Small intestine (tissue), 7 donors: Measurements from ENCODE around the gene NFATC3. TPM values are rescaled to one million over a fixed set of nuclear protein-coding genes. Genes with fewer than 3 reads are reported as not detected.

Experiments
- DNase-seq, 2 donors: peaks; one replicate each; pipeline versions ENCODE4 v3.0.0 to v3.0.0-alpha.2; 2013
- FAIRE-seq: peaks from 2 replicates; lab custom pipeline; 2012; peaks lifted over from hg19 to GRCh38; lab: Jason Lieb, UNC
- H3K27ac ChIP-seq, 3 donors: one replicate each; pipeline ENCODE4 v1.5.1; 2013; ENCODE audit warnings: low read length in 2 of 3, mild to moderate bottlenecking in 2 of 3, control low read depth in 1 of 3, inconsistent platforms in 1 of 3, low read depth in 1 of 3, moderate library complexity in 1 of 3
- H3K27me3 ChIP-seq, 3 donors: one replicate each; pipeline ENCODE4 v1.6.1; 2013; ENCODE audit warnings: low read length in 3 of 3, inconsistent platforms in 1 of 3; ENCODE audit not compliant: control insufficient read depth in 3 of 3, insufficient read depth in 3 of 3
- H3K36me3 ChIP-seq, 3 donors: one replicate each; pipeline ENCODE4 v1.6.1; 2013; ENCODE audit warnings: low read length in 3 of 3, inconsistent platforms in 1 of 3, low read depth in 1 of 3, mild to moderate bottlenecking in 1 of 3, moderate library complexity in 1 of 3; ENCODE audit not compliant: control insufficient read depth in 3 of 3, insufficient read depth in 2 of 3
- H3K4me1 ChIP-seq, 3 donors: one replicate each; pipeline ENCODE4 v1.6.1; 2013; ENCODE audit warnings: low read length in 2 of 3, inconsistent platforms in 1 of 3, low read depth in 1 of 3, mild to moderate bottlenecking in 1 of 3, moderate library complexity in 1 of 3; ENCODE audit not compliant: control insufficient read depth in 3 of 3, insufficient read depth in 2 of 3
- H3K4me3 ChIP-seq, 3 donors: one replicate each; pipeline ENCODE4 v1.5.1; 2013; ENCODE audit warnings: low read length in 3 of 3, control low read depth in 1 of 3, inconsistent platforms in 1 of 3, low read depth in 1 of 3, mild to moderate bottlenecking in 1 of 3, moderate library complexity in 1 of 3
- H3K9me3 ChIP-seq, 2 donors: one replicate each; pipeline ENCODE4 v1.6.1; 2013; ENCODE audit warnings: low read depth in 1 of 2, low read length in 1 of 2; ENCODE audit not compliant: control insufficient read depth in 2 of 2, insufficient read depth in 1 of 2
- WGBS, 3 donors: extraction: QIAGEN DNeasy Blood & Tissue Kit; methylation state at CpG; one replicate each; pipeline ENCODE4 v1.1.7; 2013; 5-methylcytosine and 5-hydroxymethylcytosine counted together
- polyA plus RNA-seq, 4 donors: library from polyadenylated mRNA; stranded (reverse) in 3 of 4; unstranded in 1 of 4; fragments of 200-250 nt in 3 of 4; fragments of 120-200 nt in 1 of 4; gene quantifications; one replicate each; pipeline versions ENCODE4 v1.2.1 to v1.2.3, GENCODE V29; 2013
- donor health status: healthy with polysubstance abuse.
- donor health status: control.
- donor health status: control.
- donor health status: Bipolar disorder and iron deficiency.
- donor health status: healthy.

Gene NFATC3
- polyA plus RNA-seq, 4 donors: 10.8 to 26.8 (median 13.7) TPM

DNA sequence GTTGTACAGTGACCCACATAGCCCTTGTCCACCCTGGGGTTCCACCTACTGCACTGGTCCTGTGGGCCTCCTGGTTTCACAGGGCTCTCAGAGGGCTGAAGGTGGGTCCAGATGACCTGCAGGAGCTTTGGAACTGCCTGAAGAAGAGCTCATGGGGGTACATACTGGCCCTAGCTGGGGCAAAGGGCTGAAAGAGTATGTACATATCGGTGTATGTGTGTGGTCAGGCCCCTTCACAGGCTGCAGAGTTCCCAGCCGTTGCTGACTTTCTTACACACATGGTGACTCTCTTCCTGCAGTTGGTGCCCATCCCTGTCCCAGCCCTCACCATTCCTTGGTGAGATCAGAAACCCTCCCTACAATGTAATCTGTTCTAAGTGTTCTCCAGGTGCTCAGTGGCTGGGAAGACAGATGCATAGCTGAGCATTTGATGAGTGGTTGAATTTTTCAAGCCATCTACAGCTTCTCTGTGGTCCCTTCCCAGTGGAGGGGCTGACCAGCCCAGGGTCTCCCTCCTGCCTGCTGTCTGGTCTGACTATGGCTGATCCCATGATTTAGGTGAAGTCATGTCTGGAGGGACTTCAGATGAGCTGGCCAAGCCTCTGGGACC, 2.4 kb upstream of the NFATC3 start:
- FAIRE-seq (no peak), DNase-seq (no peak)
- Histone ChIP-seq H3K4me1 (peaks cover 24 to 65% (median 34%) of the 10 kb centered on the region in 3 donors), H3K4me3 (no peak overlapping the region), H3K9me3 (no peaks in the 10 kb centered on the region), H3K36me3 (peaks cover 0 to 18% (median 0%) of the 10 kb centered on the region in 3 donors), H3K27me3 (no peaks in the 10 kb centered on the region), H3K27ac (peak overlapping the region; percentile 31 to 95 (median 88))
- WGBS, 3 donors: 85 to 95% (median 86%) methylated on average over 2 of the region's 2 CpGs

DNA sequence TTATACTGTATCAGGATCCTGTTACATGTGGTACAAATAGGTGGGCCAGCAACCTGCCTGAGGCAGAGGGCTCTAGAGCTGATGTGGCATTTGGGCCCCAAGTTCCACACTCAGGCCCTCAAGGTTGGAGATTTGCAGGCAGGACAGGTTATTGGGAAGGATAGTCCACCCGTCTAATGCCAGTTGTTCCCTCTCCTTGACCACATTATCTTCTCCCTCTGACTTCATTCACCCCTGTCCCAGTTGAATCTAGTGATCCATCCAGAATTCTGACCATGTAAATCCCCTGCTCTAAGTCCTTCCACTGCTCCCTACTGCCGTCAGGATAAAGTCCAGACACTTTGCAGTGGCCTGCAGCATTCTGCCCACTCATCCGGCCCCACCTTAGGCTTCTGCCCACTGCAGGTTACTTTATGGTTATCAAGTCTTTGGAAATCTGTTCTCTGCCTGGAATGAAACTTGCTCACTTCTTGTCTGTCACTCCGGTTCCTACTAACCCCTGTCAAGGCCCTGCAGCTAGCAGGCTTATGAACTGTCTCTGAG, 1.9 kb upstream of the NFATC3 start:
- H3K27ac ChIP-seq: peak overlapping the region; percentile 88 to 98 (median 95)
- H3K36me3 ChIP-seq: peaks cover 0 to 13% (median 0%) of the 10 kb centered on the region in 3 donors
- DNase-seq (peak in 1 of 2 donors; percentile 47), FAIRE-seq (no peak)
- WGBS, 3 donors: 88 to 90% (median 88%) methylated on average over 4 of the region's 4 CpGs
- no peaks in the 10 kb centered on the region for H3K27me3 ChIP-seq
- H3K4me3 ChIP-seq: no peak overlapping the region
- H3K4me1 ChIP-seq: peaks cover 24 to 60% (median 33%) of the 10 kb centered on the region in 3 donors
- H3K9me3 ChIP-seq: no peaks in the 10 kb centered on the region

DNA sequence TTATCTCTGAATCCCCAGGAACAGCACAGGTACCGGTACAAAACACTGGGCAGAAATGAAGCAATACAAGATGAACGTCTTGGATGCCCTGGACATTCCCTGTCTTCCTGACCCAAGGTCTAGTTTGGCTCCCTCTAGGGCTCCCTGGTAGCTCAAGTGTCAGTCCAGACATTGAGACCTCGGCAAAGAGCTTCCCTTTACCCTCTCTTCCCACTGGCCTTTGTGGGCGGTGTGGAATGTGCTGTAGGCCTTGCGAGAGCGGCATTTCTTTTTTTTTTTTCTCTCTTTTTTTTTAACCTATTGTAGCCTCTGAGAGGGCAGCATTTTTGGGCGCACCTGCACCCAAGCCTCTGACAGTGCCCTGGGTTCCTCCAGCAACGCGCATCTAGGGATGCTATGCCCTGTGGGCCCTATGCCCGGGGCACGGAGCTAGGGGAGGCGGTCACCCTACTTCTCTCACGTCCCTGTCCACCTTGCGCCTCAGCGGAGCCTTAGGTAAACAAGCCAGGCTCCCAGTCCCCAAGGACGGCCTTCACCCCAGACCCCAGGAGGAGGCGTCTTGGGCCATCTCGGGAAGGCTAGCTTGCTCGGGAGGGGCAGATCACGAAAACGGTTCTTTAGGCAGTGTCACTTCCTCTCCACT, 1.2 kb upstream of the NFATC3 start:
- FAIRE-seq (no peak), DNase-seq (peak in 1 of 2 donors; percentile 24)
- H3K27me3 ChIP-seq: no peaks in the 10 kb centered on the region
- 42 to 61% (median 52%) methylated on average over 21 of the region's 21 CpGs for WGBS, 3 donors
- peak overlapping the region in 1 of 3 donors; percentile 51 for H3K4me3 ChIP-seq
- H3K36me3 ChIP-seq: peaks cover 0 to 11% (median 0%) of the 10 kb centered on the region in 3 donors
- H3K4me1 ChIP-seq: peaks cover 24 to 53% (median 32%) of the 10 kb centered on the region in 3 donors
- no peaks in the 10 kb centered on the region for H3K9me3 ChIP-seq
- H3K27ac ChIP-seq: peak overlapping the region; percentile 88 to 98 (median 95)

DNA sequence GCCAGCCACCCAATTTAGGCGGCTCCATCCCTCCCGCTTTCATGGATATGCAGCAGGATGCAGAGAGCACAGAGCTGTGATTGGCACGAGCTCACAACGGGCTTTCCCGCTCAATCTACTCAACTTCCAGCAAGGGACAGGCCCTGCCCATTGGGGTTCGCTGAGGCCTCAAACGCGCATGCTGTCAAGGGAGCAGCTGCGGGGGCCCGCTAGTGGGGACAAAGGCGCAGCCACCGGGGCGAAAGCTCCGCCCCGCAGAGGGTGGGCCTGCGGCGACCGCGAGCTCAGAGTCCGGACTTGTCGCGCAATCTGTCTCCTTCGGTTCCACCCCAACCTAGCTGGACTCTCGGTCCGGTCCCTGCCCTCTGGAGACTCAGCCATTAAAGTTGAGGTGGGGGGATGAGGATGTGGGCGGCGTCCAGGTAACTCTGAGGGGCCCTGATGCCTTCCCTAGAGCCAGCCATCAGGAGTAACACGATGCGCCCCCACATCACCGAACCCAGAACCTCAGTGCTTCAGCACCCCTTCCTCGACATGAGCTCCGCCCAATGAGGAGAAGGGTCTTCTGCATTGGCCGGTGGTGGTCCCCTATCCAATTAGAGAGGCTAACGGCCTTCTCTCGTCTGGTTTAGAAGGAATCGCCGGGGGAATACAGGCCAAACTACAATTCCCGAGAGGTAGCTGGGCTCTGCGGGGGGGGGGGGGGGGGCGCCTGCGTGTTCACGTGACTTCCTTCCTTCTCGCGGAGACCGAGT, 489 bp upstream of the NFATC3 start:
- peaks cover 19 to 46% (median 27%) of the 10 kb centered on the region in 3 donors for H3K4me1 ChIP-seq
- FAIRE-seq: no peak

DNA sequence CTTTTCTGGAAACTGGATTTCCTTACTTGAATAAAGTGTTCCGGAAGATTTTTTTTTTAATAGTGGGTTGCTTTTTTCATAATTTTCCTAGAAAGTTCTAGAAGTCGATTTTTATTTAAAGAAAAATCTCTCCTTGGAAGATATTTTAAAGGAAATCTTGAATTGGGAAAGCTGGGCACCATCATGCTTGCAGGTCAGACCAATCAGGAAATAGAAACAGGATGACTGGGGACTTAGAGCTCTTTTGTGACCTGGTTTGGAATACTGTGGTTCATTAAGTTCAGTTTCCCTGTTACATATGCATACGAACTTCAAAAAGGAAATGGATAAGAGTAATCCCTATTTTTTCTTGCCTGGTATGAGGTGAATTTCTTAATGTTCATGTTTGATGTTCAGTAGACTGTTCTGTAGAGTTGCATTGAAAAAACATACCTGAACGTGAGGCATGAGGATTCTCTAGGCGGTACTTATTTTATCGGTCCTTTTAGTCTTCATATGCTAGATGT, 1.2 kb downstream of the NFATC3 start:
- no peaks in the 10 kb centered on the region for H3K27me3 ChIP-seq
- H3K27ac ChIP-seq: peak overlapping the region; percentile 69 to 90 (median 70)
- H3K4me3 ChIP-seq: peak overlapping the region; percentile 80 to 99 (median 82)
- DNase-seq: peak; percentile 53 to 68
- H3K36me3 ChIP-seq: peaks cover 0 to 3% (median 0%) of the 10 kb centered on the region in 3 donors
- no peak for FAIRE-seq
- 1 to 3% (median 1%) methylated on average over 6 of the region's 6 CpGs for WGBS, 3 donors
- H3K9me3 ChIP-seq: no peaks in the 10 kb centered on the region
- peaks cover 17 to 31% (median 18%) of the 10 kb centered on the region in 3 donors for H3K4me1 ChIP-seq

More for the DNA sequence above, 489 bp upstream of the NFATC3 start:
- Histone ChIP-seq H3K27ac (peak overlapping the region; percentile 88 to 98 (median 95)), H3K27me3 (no peaks in the 10 kb centered on the region), H3K4me3 (peak overlapping the region; percentile 48 to 51 (median 49)), H3K9me3 (no peaks in the 10 kb centered on the region), H3K36me3 (peaks cover 0 to 8% (median 0%) of the 10 kb centered on the region in 3 donors)
- 0 to 2% (median 0%) methylated on average over 37 to 45 of the region's 45 CpGs for WGBS, 3 donors
- DNase-seq: peak; percentile 94 to 98

DNA sequence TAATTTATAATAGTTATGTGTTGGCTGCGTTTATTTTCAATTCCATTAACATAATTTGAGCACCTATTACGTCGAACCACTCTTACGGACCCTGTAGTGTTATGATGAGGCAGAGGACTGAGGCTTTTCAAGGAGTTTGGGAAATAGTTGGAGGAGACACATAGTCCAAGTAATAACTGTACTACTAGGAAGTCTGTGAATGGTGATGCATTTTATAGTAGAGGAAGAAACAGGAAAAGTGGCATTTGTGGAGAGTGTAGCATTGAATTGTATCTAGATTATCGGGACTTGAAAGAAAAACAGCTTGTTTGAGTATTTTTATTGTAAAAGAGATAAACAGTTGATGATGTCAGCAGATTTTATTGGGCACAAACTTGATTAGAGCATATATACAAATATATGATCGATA, 1.7 kb downstream of the NFATC3 start:
- DNase-seq: no peak

DNA sequence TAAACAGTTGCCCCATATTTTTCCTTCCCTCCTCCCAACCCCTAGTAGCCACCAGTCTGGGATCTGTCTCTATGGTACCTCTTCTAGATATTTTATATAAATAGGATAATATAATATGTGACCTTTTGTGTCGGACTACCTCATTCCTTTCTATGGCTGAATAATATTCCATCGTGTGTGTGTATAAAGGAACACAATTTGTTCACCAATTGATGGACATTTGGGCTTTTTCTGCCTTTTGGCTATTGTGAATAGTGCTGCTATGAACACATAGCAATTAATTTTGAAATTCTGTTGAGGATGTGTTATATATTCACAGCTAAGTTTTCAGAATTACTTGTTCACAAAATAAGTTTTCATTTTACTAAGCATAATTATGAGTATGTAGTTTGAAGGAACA, 2.5 kb downstream of the NFATC3 start:
- Histone ChIP-seq H3K4me1 (peaks cover 14 to 24% (median 15%) of the 10 kb centered on the region in 3 donors), H3K27ac (peak overlapping the region in 1 of 3 donors; percentile 11), H3K36me3 (peaks cover 0 to 3% (median 0%) of the 10 kb centered on the region in 3 donors), H3K4me3 (peak overlapping the region in 1 of 3 donors; percentile 33), H3K9me3 (no peaks in the 10 kb centered on the region), H3K27me3 (no peaks in the 10 kb centered on the region)
- FAIRE-seq: no peak
- DNase-seq: no peak
- WGBS, 3 donors: 55 to 59% (median 56%) methylated on average over 2 of the region's 2 CpGs

More for the DNA sequence above, 1.7 kb downstream of the NFATC3 start:
- no peaks in the 10 kb centered on the region for H3K27me3 ChIP-seq
- 2 to 6% (median 3%) methylated on average over 6 of the region's 6 CpGs for WGBS, 3 donors
- peaks cover 17 to 31% (median 17%) of the 10 kb centered on the region in 3 donors for H3K4me1 ChIP-seq
- H3K27ac ChIP-seq: peak overlapping the region; percentile 69 to 90 (median 70)
- FAIRE-seq: no peak
- H3K9me3 ChIP-seq: no peaks in the 10 kb centered on the region
- peaks cover 0 to 3% (median 0%) of the 10 kb centered on the region in 3 donors for H3K36me3 ChIP-seq
- H3K4me3 ChIP-seq: peak overlapping the region in 2 of 3 donors; percentile 80 to 99
